ENCODE data around the gene PLD4. TPM values are rescaled to one million over a fixed set of nuclear protein-coding genes. Genes with fewer than 3 reads are reported as not detected.
"Not testable (repeated sequence)": the region's sequence is repeated elsewhere in the genome, so short reads cannot be mapped to it uniquely, and the experiment has no call there.

PLD4 gene
- total RNA-seq, 1 donor from 2014 or later, result 7.8 TPM

- no peak overlapping the region for H3K27ac ChIP-seq (ENCODE audit: low read depth, low read length)
- no peaks in the 10 kb centered on the region for H3K9me3 ChIP-seq (ENCODE audit: control insufficient read depth in 3 of 3, low read length in 3 of 3)
- H3K4me3 ChIP-seq (ENCODE audit: low read length in 3 of 3), result no peak overlapping the region
- H3K4me1 ChIP-seq (ENCODE audit: control insufficient read depth in 3 of 3, insufficient read depth in 3 of 3, low read length in 3 of 3), result peaks cover 2 to 6% (median 4%) of the 10 kb centered on the region in 3 donors
- H3K27me3 ChIP-seq (ENCODE audit: control insufficient read depth in 3 of 3, insufficient read depth in 3 of 3, low read length in 3 of 3), result no peaks in the 10 kb centered on the region
- no peak overlapping the region for H3K9ac ChIP-seq (ENCODE audit: low read depth in 1 of 3, low read length in 3 of 3)
- peaks cover 2 to 7% (median 4%) of the 10 kb centered on the region in 3 donors for H3K36me3 ChIP-seq (ENCODE audit: control insufficient read depth in 3 of 3, insufficient read depth in 3 of 3, low read length in 3 of 3)
Measured at GRCh38 chr14:104886690-104887622, 37.7 kb upstream of the PLD4 start.

- Histone ChIP-seq H3K36me3 (ENCODE audit: control insufficient read depth in 3 of 3, insufficient read depth in 3 of 3, low read length in 3 of 3) (peaks cover 2 to 7% (median 4%) of the 10 kb centered on the region in 3 donors), H3K27ac (ENCODE audit: low read depth, low read length) (no peak overlapping the region), H3K4me1 (ENCODE audit: control insufficient read depth in 3 of 3, insufficient read depth in 3 of 3, low read length in 3 of 3) (no peaks in the 10 kb centered on the region), H3K9me3 (ENCODE audit: control insufficient read depth in 3 of 3, low read length in 3 of 3) (no peaks in the 10 kb centered on the region), H3K27me3 (ENCODE audit: control insufficient read depth in 3 of 3, insufficient read depth in 3 of 3, low read length in 3 of 3) (no peaks in the 10 kb centered on the region), H3K4me3 (ENCODE audit: low read length in 3 of 3) (no peak overlapping the region), H3K9ac (ENCODE audit: low read depth in 1 of 3, low read length in 3 of 3) (no peak overlapping the region)
Measured at GRCh38 chr14:104887623-104888488, 36.8 kb upstream of the PLD4 start.

DNA sequence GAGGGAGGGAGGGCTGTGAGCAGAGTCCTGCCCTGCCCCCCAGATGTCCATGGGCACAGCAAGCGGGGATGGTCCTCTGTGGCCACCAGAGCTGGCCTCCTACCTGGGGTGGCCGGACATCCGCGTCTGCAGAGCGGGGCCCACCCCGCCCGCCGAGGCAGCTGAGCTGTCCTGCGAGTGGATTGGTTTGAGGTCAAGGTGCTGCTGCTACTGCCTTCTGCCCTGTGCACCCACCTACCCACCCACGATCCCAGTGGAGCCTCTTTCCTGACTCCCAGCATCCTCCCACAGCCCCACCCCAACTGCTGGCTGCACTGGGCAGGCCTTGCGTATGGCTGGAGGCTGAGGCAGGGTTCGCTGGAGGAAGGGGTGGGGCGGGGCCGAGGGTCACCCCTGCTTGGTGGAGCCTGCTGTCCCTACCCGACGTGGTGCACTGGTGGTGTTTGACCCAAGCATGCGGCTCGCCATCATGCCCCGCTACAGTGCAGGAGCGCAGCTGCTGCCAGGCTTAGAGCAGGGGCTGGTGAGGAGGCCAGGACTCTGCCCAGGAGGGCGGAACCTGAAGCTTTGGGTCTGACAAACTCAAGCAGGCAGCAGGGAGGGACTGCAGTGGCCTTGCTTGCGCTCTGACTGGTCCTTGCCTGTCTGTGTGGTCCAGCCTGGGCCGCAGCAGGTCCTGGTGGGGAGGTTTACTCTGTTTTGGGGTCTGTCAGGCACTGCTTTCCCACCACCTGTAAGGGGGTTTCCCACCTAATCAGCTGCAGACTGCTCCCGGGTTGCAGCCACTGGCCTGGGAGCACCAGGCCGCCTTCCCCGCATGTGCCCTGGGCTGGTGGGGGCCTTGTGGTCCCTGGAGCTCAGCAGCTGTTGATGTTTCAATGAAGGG lies 35.9 kb upstream of the PLD4 start:
- H3K9ac ChIP-seq (ENCODE audit: low read depth in 1 of 3, low read length in 3 of 3), result no peak overlapping the region
- H3K4me1 ChIP-seq (ENCODE audit: control insufficient read depth in 3 of 3, insufficient read depth in 3 of 3, low read length in 3 of 3), result no peaks in the 10 kb centered on the region
- H3K27me3 ChIP-seq (ENCODE audit: control insufficient read depth in 3 of 3, insufficient read depth in 3 of 3, low read length in 3 of 3), result no peaks in the 10 kb centered on the region
- no peak overlapping the region for H3K27ac ChIP-seq (ENCODE audit: low read depth, low read length)
- H3K36me3 ChIP-seq (ENCODE audit: control insufficient read depth in 3 of 3, insufficient read depth in 3 of 3, low read length in 3 of 3), result peaks cover 2 to 4% (median 4%) of the 10 kb centered on the region in 3 donors
- no peaks in the 10 kb centered on the region for H3K9me3 ChIP-seq (ENCODE audit: control insufficient read depth in 3 of 3, low read length in 3 of 3)
- no peak overlapping the region for H3K4me3 ChIP-seq (ENCODE audit: low read length in 3 of 3)

DNA sequence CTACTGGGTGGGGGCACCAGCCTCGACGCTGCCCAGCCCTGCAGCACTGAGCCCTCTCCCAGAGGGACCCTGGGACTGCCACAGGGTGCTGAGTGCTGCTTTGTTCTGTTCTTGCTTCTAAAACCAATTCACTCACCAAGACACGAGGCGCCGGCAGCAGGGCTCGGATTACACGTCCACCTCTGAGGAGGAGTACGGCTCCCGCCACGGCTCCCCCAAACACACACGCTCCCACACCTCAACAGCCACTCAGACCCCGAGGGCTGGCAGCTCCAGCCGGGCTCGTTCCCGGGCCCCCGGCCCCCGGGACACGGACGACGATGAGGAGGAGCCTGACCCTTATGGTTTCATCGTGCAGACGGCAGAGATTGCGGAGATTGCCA lies 35.3 kb upstream of the PLD4 start:
- Histone ChIP-seq H3K9me3 (ENCODE audit: control insufficient read depth in 3 of 3, low read length in 3 of 3) (no peaks in the 10 kb centered on the region), H3K4me1 (ENCODE audit: control insufficient read depth in 3 of 3, insufficient read depth in 3 of 3, low read length in 3 of 3) (no peaks in the 10 kb centered on the region), H3K27me3 (ENCODE audit: control insufficient read depth in 3 of 3, insufficient read depth in 3 of 3, low read length in 3 of 3) (no peaks in the 10 kb centered on the region), H3K4me3 (ENCODE audit: low read length in 3 of 3) (no peak overlapping the region), H3K36me3 (ENCODE audit: control insufficient read depth in 3 of 3, insufficient read depth in 3 of 3, low read length in 3 of 3) (peaks cover 2 to 4% (median 3%) of the 10 kb centered on the region in 3 donors), H3K27ac (ENCODE audit: low read depth, low read length) (no peak overlapping the region), H3K9ac (ENCODE audit: low read depth in 1 of 3, low read length in 3 of 3) (no peak overlapping the region)

GRCh38 chr14:104890292-104890691 lies 34.4 kb upstream of the PLD4 start:
- H3K9me3 ChIP-seq (ENCODE audit: control insufficient read depth in 3 of 3, low read length in 3 of 3); H3K9ac ChIP-seq (ENCODE audit: low read depth in 1 of 3, low read length in 3 of 3); H3K4me3 ChIP-seq (ENCODE audit: low read length in 3 of 3): not testable (repeated sequence)

DNA sequence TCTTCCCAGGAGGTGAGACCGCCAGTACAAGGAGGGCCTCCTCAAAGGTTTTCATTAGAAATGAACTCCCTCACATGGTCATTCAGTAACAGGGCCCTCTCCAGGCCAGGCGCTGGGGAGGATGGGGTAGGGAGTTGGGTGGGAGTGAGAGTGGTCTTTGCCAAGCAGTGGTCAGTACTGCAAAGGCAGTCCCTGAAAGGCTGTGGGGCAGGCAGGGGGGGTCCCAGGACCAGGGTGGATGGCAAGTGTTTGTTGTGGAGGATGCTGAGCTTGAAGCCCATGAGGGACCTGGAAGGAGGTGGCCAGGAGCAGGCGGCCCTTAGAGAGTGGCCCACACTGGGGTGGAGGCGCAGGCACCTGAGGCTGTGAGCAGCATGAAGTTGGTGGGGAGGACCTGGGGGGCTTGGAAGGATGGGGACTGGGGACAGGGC lies 33.5 kb upstream of the PLD4 start:
- Histone ChIP-seq H3K9ac (ENCODE audit: low read depth in 1 of 3, low read length in 3 of 3) (no peak overlapping the region), H3K9me3 (ENCODE audit: control insufficient read depth in 3 of 3, low read length in 3 of 3) (no peaks in the 10 kb centered on the region), H3K4me1 (ENCODE audit: control insufficient read depth in 3 of 3, insufficient read depth in 3 of 3, low read length in 3 of 3) (peaks cover 0 to 2% (median 0%) of the 10 kb centered on the region in 3 donors), H3K36me3 (ENCODE audit: control insufficient read depth in 3 of 3, insufficient read depth in 3 of 3, low read length in 3 of 3) (peaks cover 0 to 3% (median 2%) of the 10 kb centered on the region in 3 donors), H3K27ac (ENCODE audit: low read depth, low read length) (no peak overlapping the region), H3K4me3 (ENCODE audit: low read length in 3 of 3) (no peak overlapping the region), H3K27me3 (ENCODE audit: control insufficient read depth in 3 of 3, insufficient read depth in 3 of 3, low read length in 3 of 3) (no peaks in the 10 kb centered on the region)

More at GRCh38 chr14:104890292-104890691, 34.4 kb upstream of the PLD4 start:
- not testable (repeated sequence) for H3K27ac ChIP-seq (ENCODE audit: low read depth, low read length); H3K27me3 ChIP-seq (ENCODE audit: control insufficient read depth in 3 of 3, insufficient read depth in 3 of 3, low read length in 3 of 3); H3K4me1 ChIP-seq (ENCODE audit: control insufficient read depth in 3 of 3, insufficient read depth in 3 of 3, low read length in 3 of 3); H3K36me3 ChIP-seq (ENCODE audit: control insufficient read depth in 3 of 3, insufficient read depth in 3 of 3, low read length in 3 of 3)

DNA sequence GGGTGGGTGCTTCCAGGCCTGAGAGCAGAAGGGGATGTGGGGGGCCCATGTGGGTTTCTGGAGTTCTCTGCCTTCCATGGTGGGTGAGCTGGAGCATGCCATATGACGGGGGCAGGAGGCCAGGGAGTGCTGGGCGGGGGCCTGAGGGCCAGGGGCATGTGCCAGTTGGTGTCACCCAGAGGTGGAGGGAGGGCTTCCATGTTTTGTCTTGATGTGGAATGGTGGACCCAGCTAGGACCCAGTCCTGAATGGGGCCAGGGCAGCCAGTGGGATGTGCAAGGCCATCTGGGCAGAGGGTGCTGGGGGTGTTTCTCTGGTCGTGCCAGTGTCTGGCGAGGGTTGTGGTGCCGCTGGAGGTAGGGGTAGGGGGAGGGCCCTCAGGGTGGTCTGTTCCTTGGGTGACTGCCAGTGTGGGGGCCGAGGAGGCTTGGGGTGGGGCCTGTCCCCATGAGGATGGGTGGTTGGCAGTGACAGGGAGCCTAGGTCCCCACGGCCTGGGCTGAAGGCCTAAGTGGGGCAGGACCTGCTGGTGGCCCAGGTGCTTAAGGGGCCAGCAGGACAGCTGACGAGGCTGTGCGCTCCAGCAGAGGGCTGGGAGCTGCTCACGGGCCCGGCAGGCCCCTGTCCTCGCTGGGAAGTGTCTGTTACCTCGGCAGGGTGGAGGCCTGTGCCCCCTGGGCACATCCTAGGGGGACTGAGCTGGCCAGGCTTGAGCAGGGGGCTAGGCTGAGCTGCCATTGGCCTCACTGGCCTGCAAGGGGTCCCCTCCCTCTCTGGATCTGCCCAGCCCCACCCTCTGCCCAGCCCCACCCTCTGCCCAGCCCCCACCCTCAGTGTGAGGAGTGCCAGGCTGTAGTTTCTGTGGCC lies 32.8 kb upstream of the PLD4 start:
- peaks cover 0 to 2% (median 0%) of the 10 kb centered on the region in 3 donors for H3K4me1 ChIP-seq (ENCODE audit: control insufficient read depth in 3 of 3, insufficient read depth in 3 of 3, low read length in 3 of 3)
- H3K27me3 ChIP-seq (ENCODE audit: control insufficient read depth in 3 of 3, insufficient read depth in 3 of 3, low read length in 3 of 3), result no peaks in the 10 kb centered on the region
- H3K4me3 ChIP-seq (ENCODE audit: low read length in 3 of 3), result no peak overlapping the region
- H3K9me3 ChIP-seq (ENCODE audit: control insufficient read depth in 3 of 3, low read length in 3 of 3), result no peaks in the 10 kb centered on the region
- no peak overlapping the region for H3K9ac ChIP-seq (ENCODE audit: low read depth in 1 of 3, low read length in 3 of 3)
- H3K36me3 ChIP-seq (ENCODE audit: control insufficient read depth in 3 of 3, insufficient read depth in 3 of 3, low read length in 3 of 3), result peaks cover 0 to 3% (median 2%) of the 10 kb centered on the region in 3 donors
- H3K27ac ChIP-seq (ENCODE audit: low read depth, low read length), result no peak overlapping the region

GRCh38 chr14:104892531-104893434 lies 31.9 kb upstream of the PLD4 start:
- no peak overlapping the region for H3K27ac ChIP-seq (ENCODE audit: low read depth, low read length)
- H3K27me3 ChIP-seq (ENCODE audit: control insufficient read depth in 3 of 3, insufficient read depth in 3 of 3, low read length in 3 of 3), result no peaks in the 10 kb centered on the region
- H3K9ac ChIP-seq (ENCODE audit: low read depth in 1 of 3, low read length in 3 of 3), result no peak overlapping the region

More at GRCh38 chr14:104892531-104893434, 31.9 kb upstream of the PLD4 start:
- Histone ChIP-seq H3K9me3 (ENCODE audit: control insufficient read depth in 3 of 3, low read length in 3 of 3) (no peaks in the 10 kb centered on the region), H3K36me3 (ENCODE audit: control insufficient read depth in 3 of 3, insufficient read depth in 3 of 3, low read length in 3 of 3) (peaks cover 0 to under 1% (median 0%) of the 10 kb centered on the region in 3 donors), H3K4me1 (ENCODE audit: control insufficient read depth in 3 of 3, insufficient read depth in 3 of 3, low read length in 3 of 3) (peaks cover 0 to 2% (median 0%) of the 10 kb centered on the region in 3 donors), H3K4me3 (ENCODE audit: low read length in 3 of 3) (no peak overlapping the region)

Data from skeletal muscle tissue (tissue), 4 donors.